Measurements from ENCODE around the gene PARG.

DNA sequence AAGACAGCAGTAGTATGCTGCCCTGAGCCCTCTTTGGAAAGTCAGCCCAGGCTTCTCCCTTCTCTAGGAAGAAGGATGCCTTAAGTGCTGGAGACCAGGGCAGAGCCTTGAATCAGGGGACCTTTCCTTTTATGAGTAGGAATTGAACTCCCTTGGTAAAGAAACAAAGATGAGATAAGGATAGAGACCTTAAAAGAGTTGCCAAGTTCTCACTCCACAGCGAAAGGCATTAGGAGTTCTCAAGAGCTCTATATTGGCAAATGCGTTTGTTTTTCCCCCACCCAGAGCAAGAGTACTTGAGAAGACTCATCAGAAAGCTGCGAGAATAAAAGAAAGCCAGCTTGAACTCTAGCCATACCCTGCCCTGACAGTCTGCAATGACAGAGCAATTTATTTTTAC is 106.9 kb downstream of the PARG start:
- no peak for TF ChIP-seq TOX (CRISPR knock-in tag; IDR thresholded peaks at IDR 0.05; ENCODE audit: borderline replicate concordance)
- no peak for TF ChIP-seq ZC3H10 (CRISPR knock-in tag; IDR thresholded peaks at IDR 0.05)
- TF ChIP-seq ARNTL (CRISPR knock-in tag; IDR thresholded peaks at IDR 0.05; ENCODE audit: borderline replicate concordance, low read depth), result no peak
- no peak for TF ChIP-seq ZFP30 (CRISPR knock-in tag; IDR thresholded peaks at IDR 0.05)
- TF ChIP-seq, protein P1, sequence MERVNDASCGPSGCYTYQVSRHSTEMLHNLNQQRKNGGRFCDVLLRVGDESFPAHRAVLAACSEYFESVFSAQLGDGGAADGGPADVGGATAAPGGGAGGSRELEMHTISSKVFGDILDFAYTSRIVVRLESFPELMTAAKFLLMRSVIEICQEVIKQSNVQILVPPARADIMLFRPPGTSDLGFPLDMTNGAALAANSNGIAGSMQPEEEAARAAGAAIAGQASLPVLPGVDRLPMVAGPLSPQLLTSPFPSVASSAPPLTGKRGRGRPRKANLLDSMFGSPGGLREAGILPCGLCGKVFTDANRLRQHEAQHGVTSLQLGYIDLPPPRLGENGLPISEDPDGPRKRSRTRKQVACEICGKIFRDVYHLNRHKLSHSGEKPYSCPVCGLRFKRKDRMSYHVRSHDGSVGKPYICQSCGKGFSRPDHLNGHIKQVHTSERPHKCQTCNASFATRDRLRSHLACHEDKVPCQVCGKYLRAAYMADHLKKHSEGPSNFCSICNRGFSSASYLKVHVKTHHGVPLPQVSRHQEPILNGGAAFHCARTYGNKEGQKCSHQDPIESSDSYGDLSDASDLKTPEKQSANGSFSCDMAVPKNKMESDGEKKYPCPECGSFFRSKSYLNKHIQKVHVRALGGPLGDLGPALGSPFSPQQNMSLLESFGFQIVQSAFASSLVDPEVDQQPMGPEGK (CRISPR knock-in tag; IDR thresholded peaks at IDR 0.05; ENCODE audit: borderline replicate concordance), result no peak
- TF ChIP-seq, protein P2, sequence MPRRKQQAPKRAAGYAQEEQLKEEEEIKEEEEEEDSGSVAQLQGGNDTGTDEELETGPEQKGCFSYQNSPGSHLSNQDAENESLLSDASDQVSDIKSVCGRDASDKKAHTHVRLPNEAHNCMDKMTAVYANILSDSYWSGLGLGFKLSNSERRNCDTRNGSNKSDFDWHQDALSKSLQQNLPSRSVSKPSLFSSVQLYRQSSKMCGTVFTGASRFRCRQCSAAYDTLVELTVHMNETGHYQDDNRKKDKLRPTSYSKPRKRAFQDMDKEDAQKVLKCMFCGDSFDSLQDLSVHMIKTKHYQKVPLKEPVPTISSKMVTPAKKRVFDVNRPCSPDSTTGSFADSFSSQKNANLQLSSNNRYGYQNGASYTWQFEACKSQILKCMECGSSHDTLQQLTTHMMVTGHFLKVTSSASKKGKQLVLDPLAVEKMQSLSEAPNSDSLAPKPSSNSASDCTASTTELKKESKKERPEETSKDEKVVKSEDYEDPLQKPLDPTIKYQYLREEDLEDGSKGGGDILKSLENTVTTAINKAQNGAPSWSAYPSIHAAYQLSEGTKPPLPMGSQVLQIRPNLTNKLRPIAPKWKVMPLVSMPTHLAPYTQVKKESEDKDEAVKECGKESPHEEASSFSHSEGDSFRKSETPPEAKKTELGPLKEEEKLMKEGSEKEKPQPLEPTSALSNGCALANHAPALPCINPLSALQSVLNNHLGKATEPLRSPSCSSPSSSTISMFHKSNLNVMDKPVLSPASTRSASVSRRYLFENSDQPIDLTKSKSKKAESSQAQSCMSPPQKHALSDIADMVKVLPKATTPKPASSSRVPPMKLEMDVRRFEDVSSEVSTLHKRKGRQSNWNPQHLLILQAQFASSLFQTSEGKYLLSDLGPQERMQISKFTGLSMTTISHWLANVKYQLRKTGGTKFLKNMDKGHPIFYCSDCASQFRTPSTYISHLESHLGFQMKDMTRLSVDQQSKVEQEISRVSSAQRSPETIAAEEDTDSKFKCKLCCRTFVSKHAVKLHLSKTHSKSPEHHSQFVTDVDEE (CRISPR knock-in tag; IDR thresholded peaks at IDR 0.05), result no peak
- TF ChIP-seq SNAI2 (CRISPR knock-in tag; IDR thresholded peaks at IDR 0.05), result no peak
- no peak for TF ChIP-seq ZFP3 (CRISPR knock-in tag; IDR thresholded peaks at IDR 0.05)
- no peak for TF ChIP-seq PPARA (CRISPR knock-in tag; IDR thresholded peaks at IDR 0.05; ENCODE audit: borderline replicate concordance)
- TF ChIP-seq ZNF70 (CRISPR knock-in tag; IDR thresholded peaks at IDR 0.05), result no peak
- TF ChIP-seq TCF4 (CRISPR knock-in tag; IDR thresholded peaks at IDR 0.05; ENCODE audit: borderline replicate concordance), result no peak
- TF ChIP-seq BACH2 (CRISPR knock-in tag; IDR thresholded peaks at IDR 0.05; ENCODE audit: borderline replicate concordance), result no peak
- TF ChIP-seq CSDC2 (CRISPR knock-in tag; IDR thresholded peaks at IDR 0.05), result no peak

Data from SK-N-SH treated with all-trans-retinoic acid at 6 μM for 48 hours (cell line).